NCI-H1092 (cell line): ENCODE results near the gene TRAF3IP3.

Experiments used
- DNase-seq: peaks from one replicate; lab custom pipeline; 2025; lab: John Stamatoyannopoulos, UW

The TRAF3IP3 gene

DNA sequence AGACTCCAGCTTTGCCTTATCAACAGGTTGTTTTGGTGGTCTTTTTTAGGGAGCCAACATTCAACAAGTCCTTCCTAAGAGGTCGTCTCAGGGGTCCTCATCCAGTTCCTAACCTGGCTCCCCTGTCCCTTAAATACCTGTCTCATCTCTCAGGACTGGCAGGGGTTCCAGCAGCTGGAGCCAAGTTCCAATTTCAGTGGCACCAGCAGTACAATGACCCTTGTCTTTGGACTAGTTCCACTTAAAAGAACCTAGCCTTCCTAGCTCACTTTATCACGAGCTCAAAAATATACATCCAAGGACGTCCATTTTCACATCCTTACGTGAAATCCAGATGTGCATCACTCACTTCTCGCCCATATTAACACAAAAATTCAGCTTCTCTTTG lies 18.7 kb upstream of the TRAF3IP3 start:
- no peak for DNase-seq

DNA sequence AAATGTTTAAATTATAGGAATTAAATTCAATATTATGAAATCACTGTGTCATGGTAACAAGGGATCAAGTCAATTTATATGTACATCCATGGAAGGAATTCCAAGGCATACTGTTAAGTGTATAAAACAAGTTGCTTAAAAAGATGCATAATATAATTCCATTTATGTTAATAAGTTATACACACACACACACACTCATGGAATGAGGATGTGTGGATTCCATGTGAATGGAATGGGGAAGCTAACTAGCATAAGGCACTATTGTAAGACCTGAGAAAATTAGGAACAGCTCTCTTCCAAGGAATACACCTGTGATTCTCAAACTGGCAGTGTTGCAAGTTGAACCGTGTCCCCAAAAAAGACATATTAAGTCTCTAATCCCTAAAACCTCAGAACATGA lies 17.6 kb upstream of the TRAF3IP3 start:
- no peak for DNase-seq

DNA sequence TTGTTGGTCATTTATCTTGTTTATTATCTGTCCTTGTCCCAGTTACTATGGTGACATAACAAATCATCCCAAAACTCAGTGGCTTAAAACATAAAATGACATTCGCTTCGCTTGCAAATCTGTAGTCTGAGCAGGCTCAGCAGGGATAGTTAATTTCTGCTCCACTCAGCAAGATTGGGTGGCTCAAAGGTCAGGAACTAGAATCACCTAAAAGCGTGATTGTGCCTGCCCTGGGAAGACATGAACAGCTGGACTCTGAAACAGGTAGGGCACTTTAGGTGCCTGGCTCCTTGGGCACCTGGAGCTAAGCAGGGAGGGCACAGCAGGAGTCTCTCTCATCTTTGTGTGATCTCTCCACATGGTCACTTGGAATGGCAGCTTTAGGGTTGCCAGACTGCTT lies 14.7 kb upstream of the TRAF3IP3 start:
- no peak for DNase-seq

DNA sequence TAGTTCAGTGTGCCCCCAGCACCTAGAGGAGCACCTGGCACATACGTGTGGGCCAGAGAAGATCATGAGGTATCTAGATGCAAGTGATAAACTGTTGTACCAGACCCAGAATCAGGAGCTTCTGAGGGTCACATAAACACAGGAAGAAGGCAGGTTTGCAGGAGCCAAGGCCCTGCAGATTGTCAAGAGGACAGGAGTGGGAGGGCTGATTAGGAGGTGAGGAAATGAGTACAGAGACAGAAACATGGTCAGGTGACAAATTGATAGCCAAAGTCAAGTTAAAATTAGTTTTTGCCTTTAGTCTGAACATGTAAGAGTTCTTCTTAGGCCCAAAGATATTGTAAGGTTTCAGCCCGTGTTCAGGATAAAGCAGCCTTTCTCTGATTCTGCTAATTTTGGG lies 14.0 kb upstream of the TRAF3IP3 start:
- DNase-seq: no peak

DNA sequence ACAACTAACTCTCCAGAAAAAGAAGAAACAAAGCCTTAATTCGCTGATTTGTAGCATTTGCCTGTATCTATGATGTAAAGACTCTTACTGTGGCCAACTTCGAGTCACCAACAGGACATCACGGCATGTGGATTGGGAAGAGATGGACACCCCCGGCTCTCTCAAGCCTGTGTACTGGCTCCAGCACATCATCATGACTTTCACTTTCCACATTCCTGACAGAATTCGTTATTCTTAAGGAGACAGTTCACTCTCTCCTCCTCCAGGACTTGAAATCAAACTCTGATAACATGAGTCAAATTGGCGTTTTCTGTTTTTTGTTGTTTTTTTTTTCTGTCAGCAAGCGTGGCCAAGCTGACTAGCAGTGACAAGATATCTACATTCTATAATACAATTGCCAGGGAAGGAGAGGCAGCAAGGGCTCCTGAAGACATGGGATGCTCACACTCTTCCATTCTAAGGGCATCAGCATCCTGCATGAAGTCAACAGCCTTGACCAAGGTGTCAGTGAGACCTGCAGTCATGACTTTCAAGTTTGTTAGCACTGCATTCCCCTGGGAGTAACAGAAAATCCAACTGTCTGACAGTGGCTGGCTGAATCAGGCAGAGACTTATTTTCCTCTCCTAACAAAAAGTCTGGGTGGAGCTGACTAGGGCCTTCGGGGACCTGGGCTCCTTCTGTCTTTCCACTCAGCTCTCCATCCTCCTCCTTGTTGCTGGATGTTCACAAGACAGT lies 13.3 kb upstream of the TRAF3IP3 start:
- no peak for DNase-seq

DNA sequence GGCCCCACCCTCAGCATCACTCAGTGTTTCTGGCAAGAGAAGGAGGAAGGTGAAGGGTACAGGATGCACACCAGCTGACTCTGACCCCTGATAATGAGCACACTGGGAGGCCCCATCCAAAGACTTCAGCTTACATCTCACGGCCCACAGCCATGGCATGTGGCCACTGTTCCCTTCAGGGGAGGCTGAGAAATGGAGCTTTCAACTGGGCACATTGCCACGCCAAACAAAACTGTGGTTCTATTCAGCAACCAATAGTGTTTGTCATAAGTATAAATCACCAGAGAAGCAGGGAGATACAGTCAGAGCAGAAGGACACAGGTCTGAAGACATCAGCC lies 12.7 kb upstream of the TRAF3IP3 start:
- DNase-seq: peak; percentile 43

DNA sequence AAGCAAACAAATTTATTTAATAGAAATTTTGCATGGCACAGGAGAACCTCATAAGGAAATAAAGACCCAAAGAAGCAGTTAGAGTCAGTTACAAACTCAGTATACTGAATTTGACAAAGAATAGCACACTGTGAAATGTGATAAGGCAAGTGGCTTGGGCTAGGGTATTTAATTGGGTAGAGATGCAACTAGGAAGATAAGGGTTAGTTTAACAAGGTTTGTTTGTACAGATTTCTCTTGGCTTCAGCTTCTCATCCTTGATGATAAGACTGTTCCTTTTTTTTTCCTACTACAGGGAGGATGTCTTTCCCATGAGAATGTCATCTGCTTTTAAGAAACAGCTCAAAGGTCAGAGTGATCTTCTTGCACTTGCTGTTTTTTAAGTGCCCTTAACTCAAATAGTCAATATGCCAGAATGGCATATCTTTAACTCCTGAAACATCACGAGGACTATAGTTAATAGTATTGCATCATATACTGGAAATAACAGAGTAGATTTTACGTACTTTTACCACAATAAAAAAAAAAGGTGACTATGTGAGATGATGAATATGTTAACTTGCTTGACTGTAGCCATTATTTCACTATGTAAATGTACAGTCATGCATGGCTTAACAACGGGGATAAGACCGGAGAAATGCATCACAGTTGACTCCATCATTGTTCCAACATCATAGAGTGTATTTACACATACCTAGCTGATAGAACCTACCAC lies 9.2 kb upstream of the TRAF3IP3 start:
- DNase-seq: no peak

DNA sequence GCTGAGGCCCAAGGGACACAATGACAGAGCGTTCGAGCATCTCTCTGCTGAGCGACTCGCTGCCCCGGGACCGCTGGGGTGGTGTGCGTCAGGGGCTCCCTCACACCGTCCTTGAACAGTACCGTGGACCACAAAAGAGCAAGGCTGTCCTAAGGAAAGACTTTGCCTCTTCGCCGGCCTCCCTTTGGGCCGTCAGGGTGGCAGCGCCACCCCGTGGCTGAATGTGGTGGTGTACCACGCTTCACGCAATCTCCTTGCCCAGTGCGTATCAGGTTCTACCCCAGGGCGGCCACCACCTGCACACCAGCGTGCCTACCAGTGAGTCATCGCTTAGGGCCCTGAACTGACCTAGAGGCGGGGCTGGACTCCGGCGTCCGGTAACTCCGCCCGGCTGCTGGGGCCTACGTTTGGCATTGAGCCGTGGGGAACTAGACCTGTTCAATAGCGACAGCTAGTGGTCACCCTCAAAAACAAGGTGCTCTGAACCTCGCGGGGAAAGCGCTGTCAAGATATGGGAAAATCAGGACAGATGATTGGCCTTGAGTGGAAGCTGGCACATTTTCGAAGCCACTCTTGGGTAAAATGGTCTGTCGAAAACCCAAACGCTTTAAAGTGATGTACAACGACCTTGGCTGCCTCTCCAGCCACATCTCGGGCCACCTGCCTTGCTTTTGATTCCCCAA lies 8.1 kb upstream of the TRAF3IP3 start:
- DNase-seq: no peak

DNA sequence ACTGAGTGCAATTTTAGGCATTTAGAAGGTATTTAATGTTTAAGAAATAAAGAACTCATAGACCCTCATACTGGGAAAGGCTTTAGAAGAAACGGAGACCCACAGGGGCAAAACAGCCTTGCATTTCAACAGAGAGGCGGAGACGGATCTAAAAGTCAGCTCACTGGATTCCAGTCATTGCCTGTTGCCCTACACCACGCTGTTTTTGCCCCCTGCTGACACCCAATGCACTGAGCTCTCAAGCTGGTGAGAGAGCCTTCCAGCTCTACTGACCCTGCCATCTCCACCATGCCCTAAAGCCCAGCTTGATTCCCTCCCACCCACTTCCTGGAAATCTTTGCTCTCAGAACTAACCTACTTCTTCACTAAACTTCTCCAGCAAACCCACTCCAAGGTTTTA lies 7.2 kb upstream of the TRAF3IP3 start:
- no peak for DNase-seq

DNA sequence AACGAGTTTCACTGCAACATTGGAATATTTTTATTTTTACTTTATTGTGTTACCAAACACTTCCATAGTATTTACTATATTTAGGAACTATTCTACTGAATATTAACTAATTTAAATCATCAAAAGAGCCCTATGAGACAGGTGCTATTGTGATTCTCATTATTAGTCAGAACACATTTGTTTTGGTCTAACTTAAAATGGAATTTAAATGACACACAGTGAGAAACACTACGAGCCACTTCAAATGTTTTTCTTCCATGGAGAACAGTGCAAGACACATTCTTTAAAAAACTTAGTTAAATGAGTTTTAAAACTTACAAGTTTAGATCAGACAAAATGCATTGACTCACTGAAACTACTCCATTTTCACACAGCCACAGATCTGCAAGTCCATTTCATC lies 6.6 kb upstream of the TRAF3IP3 start:
- DNase-seq: no peak

DNA sequence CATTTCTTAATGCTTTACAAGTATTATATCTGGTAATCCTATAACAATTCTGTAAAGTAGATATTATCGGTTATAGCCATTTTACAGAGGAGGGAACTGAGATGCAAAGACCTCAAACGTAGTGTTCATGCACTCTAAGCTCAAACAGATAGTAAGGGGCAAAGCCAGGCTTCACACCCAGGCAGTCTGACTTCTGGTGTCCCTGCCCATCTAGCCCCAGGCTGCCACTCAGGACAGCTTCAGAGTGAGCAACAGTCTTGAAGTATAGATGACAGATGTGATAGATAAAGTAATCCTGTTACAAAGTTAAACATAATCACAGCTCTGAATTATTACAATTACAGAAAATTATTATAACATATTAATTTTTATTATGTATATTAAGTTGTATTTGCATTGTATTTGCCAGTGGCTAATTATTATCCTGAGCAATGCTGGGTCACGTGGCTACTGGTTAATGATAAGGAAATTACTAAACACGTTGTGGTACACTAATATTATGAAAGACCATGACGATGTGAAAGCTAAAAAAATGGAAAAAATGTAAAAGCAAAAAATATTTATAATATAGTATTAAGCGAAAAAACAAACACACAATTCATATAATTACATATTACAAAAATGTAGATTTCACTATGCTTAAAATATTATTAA lies 6.1 kb upstream of the TRAF3IP3 start:
- no peak for DNase-seq

DNA sequence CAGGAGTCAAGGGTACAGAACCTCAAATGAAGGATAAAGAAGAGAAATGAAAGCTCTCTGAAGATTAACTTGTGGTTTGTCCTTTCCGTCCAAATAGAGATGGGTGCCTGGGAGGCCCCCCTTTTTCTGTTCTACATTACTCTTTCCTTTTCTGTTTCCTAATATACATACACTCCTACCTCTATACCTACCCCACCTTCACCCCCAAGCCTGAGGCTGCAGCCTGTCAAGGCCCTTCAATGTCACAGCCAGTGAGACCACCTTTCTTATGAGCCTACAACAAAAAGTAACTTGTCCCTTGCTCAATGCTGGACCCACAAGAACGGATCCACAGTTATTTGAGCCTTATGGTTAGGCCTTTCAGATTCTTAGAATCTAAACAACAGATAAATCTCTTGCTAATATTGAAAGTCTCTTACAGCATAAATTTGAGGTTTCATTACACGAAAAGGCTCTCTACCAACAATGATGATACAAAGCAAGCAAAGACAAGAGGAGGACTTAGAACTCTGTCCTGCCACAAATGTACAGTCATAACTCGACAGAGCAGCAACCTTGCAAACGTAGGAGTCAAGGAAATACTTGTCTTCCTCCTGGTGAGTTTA lies 4.1 kb upstream of the TRAF3IP3 start:
- no peak for DNase-seq

DNA sequence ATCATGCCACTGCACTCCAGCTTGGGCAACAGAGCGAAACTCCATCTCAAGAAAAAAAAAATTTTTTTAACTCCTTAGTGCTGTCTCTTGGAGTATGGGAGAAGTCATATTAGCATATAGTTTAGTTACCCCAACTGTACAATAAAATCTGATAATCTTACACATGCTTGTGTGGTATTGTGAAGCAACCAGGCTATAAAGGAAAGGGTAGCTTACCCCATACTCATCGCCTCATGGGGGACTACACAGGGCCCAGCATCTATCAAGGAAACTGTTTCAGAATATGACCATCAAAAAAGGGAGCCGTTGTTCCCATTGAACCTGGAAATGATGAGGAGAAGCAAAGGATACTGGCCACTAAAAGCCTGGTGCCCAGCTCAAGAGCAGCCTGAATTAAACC lies 3.0 kb upstream of the TRAF3IP3 start:
- DNase-seq: no peak

DNA sequence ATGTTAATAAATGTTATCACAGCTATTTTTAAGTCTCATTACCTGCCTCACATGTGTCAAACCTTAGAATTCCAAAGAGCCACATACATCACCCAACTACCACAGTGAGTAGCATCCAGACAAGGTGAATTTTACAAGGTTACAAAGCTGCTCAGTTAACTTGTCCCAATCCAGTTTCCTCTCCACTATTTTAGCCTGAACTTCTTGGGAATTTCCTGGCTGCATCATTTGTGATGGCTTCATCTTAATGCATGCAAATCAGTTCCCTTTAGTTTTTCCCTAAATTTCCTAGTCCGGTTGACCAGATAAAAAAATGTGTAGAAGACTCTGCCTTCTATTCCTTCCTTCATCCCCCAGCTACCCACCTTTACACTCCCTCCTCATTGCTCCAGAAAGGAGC lies 597 bp upstream of the TRAF3IP3 start:
- DNase-seq: no peak

DNA sequence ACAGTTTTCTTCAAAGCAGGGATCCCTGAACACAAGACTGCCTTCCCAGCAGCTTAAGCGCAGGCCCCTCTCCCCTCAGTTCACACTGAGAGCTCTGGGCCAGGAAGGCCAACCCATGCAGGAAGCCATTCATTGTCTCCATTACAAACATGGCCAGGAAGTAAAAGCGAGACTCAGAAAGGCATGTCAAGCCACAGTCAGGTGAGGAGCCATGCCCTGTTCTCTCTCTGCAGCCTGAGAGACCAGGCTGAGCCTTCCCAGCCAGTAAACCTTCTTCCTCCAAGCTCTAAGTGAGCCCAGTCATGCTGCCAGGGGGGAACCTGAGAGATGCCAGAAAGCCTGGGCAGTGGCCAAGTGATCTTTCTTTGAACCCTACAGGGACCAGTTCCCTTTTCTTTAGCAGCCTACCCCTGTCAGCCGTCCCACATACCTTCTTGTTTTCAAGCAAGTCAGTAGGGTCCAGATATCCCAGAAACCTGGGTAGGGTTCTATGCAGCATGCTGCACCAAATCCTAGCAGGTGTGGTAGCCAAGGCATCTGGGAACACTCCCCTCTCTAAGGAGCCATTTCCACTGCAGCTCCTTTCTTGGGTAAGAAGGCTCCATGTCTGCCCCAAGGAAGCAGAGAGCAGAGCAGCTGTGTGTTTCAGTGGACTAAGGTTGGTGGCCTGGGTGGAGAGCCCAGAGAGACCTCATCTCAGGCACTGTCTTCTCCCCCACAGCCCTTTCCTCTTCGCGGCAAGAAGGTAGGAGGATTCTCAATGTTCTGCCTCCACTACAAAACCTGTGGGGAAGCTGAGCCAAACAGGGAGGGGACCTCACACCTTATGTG lies 977 bp downstream of the TRAF3IP3 start:
- DNase-seq: no peak

DNA sequence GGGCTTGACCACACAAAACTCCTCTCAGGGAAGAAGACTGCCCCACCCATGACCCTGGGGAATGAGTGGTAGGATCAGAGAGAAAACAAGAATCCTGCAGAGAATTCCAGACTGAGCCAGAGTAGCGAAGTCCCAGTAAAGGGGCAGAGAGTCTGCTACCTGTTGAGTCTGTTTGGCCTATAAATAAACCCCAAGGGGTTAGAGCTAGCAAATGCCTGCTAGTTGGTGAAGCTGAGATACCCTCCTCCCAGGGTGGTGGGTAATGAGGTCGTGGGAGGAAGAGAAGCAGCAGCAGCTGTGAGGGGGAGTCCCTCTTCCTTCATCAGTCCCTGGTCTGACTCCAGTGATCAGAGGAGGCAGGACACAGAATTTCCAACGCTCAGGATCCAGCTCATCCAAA lies 2.5 kb downstream of the TRAF3IP3 start:
- DNase-seq: no peak

DNA sequence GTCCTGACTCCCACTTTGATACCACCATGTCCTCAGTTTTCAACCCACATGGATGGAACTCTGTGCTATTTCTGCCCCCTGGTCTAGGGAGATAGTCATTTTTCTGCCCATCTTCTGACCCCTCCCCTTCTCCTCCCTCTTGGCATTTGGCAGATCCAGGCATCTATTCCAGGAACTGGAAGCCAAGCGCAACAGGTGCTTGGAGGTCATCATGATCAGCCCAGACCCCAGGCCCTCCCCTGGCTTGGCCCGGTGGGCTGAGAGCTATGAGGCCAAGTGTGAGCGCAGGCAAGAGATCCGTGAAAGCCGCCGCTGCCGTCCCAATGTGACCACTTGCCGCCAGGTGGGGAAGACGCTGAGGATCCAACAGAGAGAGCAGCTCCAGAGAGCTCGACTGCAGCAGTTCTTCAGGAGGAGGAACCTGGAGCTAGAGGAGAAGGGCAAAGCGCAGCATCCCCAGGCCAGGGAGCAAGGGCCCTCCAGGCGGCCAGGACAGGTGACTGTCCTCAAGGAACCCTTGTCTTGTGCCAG lies 4.0 kb downstream of the TRAF3IP3 start:
- DNase-seq: no peak

DNA sequence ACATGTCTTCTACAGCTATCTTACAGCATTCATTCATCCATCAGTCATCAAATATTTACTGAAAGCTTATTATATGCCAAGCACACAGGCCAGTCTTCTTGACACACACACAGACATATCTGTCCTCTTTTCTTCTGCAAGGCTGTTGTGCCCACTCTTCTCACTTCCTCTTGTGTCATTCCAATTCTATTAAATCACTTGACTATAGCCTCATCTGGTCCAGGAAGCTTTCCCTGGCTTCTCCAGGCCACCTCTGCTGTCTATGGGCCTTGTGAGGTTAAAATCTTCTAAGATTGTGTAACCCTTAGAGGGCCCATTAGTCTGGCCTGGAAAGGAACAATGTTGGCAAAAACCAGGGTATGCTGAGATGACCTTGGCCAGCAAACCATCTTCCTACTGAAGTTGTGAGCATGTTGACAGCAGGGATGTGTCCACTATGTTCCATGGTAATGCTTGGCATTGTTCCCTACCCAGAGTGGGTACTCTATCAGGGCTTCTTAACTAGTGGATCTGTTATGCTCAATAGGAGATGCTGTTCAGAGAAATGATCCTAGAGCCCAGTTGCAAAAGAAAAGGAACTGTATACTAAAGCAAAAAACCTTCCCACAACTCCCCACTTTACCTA lies 5.3 kb downstream of the TRAF3IP3 start:
- no peak for DNase-seq

DNA sequence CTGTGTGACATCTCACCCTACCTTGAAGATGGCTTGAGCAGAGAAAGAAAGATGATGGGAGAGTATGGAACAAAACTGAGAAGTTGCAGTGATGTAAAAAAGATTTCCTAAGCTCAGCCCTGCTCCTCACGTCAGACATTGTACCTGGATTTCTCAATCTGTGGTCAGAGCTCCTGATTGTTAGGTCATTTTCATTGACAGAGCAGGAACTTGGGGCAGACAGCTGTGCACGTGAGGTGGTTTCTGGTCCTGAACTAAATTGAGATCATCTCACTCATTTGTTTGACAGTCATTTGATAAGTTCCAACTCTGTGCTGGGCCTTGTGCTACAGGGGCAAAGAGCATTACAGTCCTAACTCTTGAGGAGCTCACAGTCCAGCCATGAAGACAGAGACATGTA lies 10.2 kb downstream of the TRAF3IP3 start:
- DNase-seq: no peak

DNA sequence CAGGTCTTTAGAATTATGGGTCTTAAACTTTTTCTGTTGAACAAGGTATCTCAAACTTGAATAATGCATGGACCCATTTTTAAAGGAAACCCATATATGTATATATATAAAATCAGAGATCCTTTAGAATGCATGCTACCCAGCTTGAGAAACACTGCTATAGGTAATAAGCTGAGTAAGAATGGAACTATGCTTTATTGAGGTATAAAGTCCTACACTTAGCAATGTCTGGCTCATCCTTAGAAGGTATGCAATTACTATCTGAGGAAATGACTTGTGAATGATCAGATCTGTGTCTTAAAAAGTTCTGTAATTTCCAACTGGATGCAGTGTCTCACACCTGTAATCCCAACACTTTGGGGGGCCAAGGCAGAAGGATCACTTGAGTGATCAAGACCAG lies 11.2 kb downstream of the TRAF3IP3 start:
- no peak for DNase-seq

DNA sequence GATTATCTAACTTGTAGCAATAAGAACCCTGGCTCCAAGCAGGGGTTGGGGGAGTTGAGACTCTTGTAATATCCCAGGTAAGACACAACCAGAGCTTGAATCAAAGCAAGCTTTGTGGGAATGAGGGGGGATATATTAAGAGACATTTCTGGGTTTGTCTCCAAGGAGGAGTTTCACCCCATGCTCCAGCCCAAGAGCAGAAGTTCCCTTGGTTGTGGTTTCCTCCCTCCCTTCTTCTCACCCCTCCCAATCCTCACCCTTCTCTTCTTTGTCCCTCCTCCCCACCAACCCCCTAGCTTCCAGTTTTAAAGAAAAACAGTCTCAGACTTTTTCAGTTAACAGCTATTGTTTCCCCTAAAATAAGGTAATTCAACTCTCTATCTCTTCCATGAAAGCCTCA lies 11.9 kb downstream of the TRAF3IP3 start:
- DNase-seq: no peak
